Endothelial cell of umbilical vein (primary cell): ENCODE measurements around the gene UBXN2A. TPM values are rescaled to one million over a fixed set of nuclear protein-coding genes. Genes with fewer than 3 reads are reported as not detected.
A peak's percentile ranks its signal among the peaks of the same experiment; 100 is the strongest.

Experiments used
- BruUV-seq: library from RNA; stranded (reverse); fragments of 400-500 nt; replicated peaks from 2 replicates; lab custom pipeline; 2021; lab: Mats Ljungman, UMichigan
- CTCF ChIA-PET: fragments of 300-600, 350-600 bp; sonication (Branson Sonifier 250); formaldehyde crosslinking; loops from one replicate; lab custom pipeline; 2021; ENCODE audit warnings: antibody characterized with exemption, inconsistent platforms; lab: Charles Lee
- POLR2A ChIA-PET: fragments of 300-600, 350-600 bp; sonication (Branson Sonifier 250); formaldehyde crosslinking; loops from one replicate; lab custom pipeline; 2021; ENCODE audit warnings: antibody characterized with exemption, inconsistent platforms; lab: Charles Lee
- DNase-seq: peaks from one replicate; pipeline ENCODE4 v3.0.0-alpha.2; 2011; ENCODE audit warnings: low read depth, low spot score
- FAIRE-seq: peaks from 2 replicates; lab custom pipeline; 2011; peaks lifted over from hg19 to GRCh38; lab: Jason Lieb, UNC
- H2AFZ ChIP-seq: 2 replicates; pipeline ENCODE4 v1.6.0; 2012; ENCODE audit warnings: low read depth, low read length, control low read depth, inconsistent platforms
- H3K27ac ChIP-seq: 2 replicates; pipeline ENCODE4 v1.5.1; 2011; ENCODE audit warnings: low read depth, mild to moderate bottlenecking, control low read depth, low read length, moderate library complexity; ENCODE audit not compliant: insufficient read depth
- H3K27me3 ChIP-seq, 2 experiments: 2 replicates each; pipeline versions ENCODE4 v1.6.0 to v1.6.1; 2011; ENCODE audit warnings: low read length in 2 of 2, mixed read lengths in 1 of 2; ENCODE audit not compliant: control insufficient read depth in 2 of 2, insufficient read depth in 2 of 2
- H3K36me3 ChIP-seq, 2 experiments: 2 replicates in 1 of 2; 3 replicates in 1 of 2; pipeline ENCODE4 v1.5.1; 2011; ENCODE audit warnings: low read length in 2 of 2, mild to moderate bottlenecking in 1 of 2, moderate library complexity in 1 of 2; ENCODE audit not compliant: control insufficient read depth in 2 of 2, insufficient read depth in 2 of 2; ENCODE audit errors: extremely low read depth in 1 of 2
- H3K4me1 ChIP-seq: 3 replicates; pipeline ENCODE4 v1.5.1; 2011; ENCODE audit warnings: mild to moderate bottlenecking, low read length; ENCODE audit not compliant: control insufficient read depth, insufficient read depth; ENCODE audit errors: extremely low read depth
- H3K4me2 ChIP-seq: 2 replicates; pipeline ENCODE4 v1.6.1; 2011; ENCODE audit warnings: low read length, control low read depth, mixed read lengths; ENCODE audit not compliant: insufficient read depth
- H3K4me3 ChIP-seq, 3 experiments: fragments of 200-600 bp in 1 of 3; sonication (generic), shearing (Covaris generic) in 1 of 3; replicated peaks in 1 of 3; 2 replicates each; pipeline ENCODE4 v1.5.1; 2011 to 2016; ENCODE audit warnings: control low read depth in 3 of 3, low read length in 3 of 3, mild to moderate bottlenecking in 2 of 3, inconsistent platforms in 1 of 3, low read depth in 1 of 3, moderate library complexity in 1 of 3; ENCODE audit not compliant: insufficient read depth in 1 of 3
- H3K79me2 ChIP-seq: 2 replicates; pipeline ENCODE4 v1.6.0; 2012; ENCODE audit warnings: low read length, inconsistent platforms; ENCODE audit not compliant: control insufficient read depth, insufficient read depth
- H3K9ac ChIP-seq: replicated peaks from 2 replicates; pipeline ENCODE3; 2011; ENCODE audit warnings: low read length, control low read depth; ENCODE audit not compliant: insufficient read depth; ENCODE audit errors: extremely low read depth
- H3K9me1 ChIP-seq: replicated peaks from 3 replicates; pipeline ENCODE4 v1.6.0; 2011; ENCODE audit warnings: mild to moderate bottlenecking, low read length; ENCODE audit not compliant: control insufficient read depth, insufficient read depth; ENCODE audit errors: extremely low read depth
- H3K9me3 ChIP-seq: replicated peaks from 2 replicates; pipeline ENCODE4 v1.5.1; 2012; ENCODE audit warnings: low read length, inconsistent platforms; ENCODE audit not compliant: control insufficient read depth, insufficient read depth
- H4K20me1 ChIP-seq: replicated peaks from 2 replicates; pipeline ENCODE3; 2011; ENCODE audit warnings: mild to moderate bottlenecking, low read length; ENCODE audit not compliant: control insufficient read depth, insufficient read depth; ENCODE audit errors: extremely low read depth
- EZH2 ChIP-seq: IDR thresholded peaks from 2 replicates; pipeline ENCODE4 v1.6.1; 2012; ENCODE audit warnings: borderline replicate concordance, low read depth, mild to moderate bottlenecking, moderate library complexity, low read length, inconsistent platforms; ENCODE audit not compliant: severe bottlenecking
- FOS ChIP-seq: IDR thresholded peaks from 2 replicates; pipeline ENCODE4 v1.6.1; 2011; ENCODE audit warnings: mild to moderate bottlenecking, low read length, moderate library complexity, borderline replicate concordance; ENCODE audit not compliant: insufficient read depth
- GATA2 ChIP-seq: IDR thresholded peaks from 2 replicates; pipeline ENCODE4 v1.7.0; 2011; ENCODE audit warnings: low read depth, mild to moderate bottlenecking, moderate library complexity, mixed read lengths, low read length; ENCODE audit not compliant: insufficient read length, insufficient read depth
- JUN ChIP-seq: IDR thresholded peaks from 2 replicates; pipeline ENCODE4 v1.6.1; 2011; ENCODE audit warnings: borderline replicate concordance, low read depth; ENCODE audit not compliant: insufficient read length, insufficient read depth
- MAX ChIP-seq: IDR thresholded peaks from 2 replicates; pipeline ENCODE4 v1.6.1; 2011; ENCODE audit not compliant: insufficient read depth, insufficient read length
- MYC ChIP-seq: IDR thresholded peaks from one replicate; pipeline ENCODE4 v1.6.1; 2011; ENCODE audit warnings: mild to moderate bottlenecking, low read depth, low read length
- POLR2A ChIP-seq: IDR thresholded peaks from 2 replicates; pipeline ENCODE4 v1.6.1; 2012; ENCODE audit warnings: low read depth, mild to moderate bottlenecking, control low read depth, low read length
- POLR2AphosphoS5 ChIP-seq: IDR thresholded peaks from 2 replicates; pipeline ENCODE4 v1.6.1; 2012; ENCODE audit warnings: low read depth, mild to moderate bottlenecking, control low read depth, low read length, moderate library complexity; ENCODE audit not compliant: insufficient read depth
- dilution Hi-C: fragments of 300-500 bp; cut with MboI; formaldehyde crosslinking; loops from one replicate; pipeline ENCODE4 v1.15.0; 2019; ENCODE audit warnings: low sequenced_read_pairs; ENCODE audit not compliant: extremely low pct_ligation_motif_present
- intact Hi-C: fragments of 100-400 bp; cut with micrococcal nuclease; formaldehyde crosslinking; loops from one replicate; pipeline ENCODE4 v1.10.0; 2022
- polyA plus RNA-seq, 4 experiments: library from polyadenylated mRNA; depleted of rRNA in 3 of 4; stranded (reverse) in 3 of 4; unstranded in 1 of 4; fragments of >200 nt; gene quantifications; 2 replicates each; pipeline versions ENCODE4 v1.2.1 to v1.2.3, GENCODE V29; 2011 to 2012; ENCODE audit warnings: missing spikeins in 1 of 4
- total RNA-seq: library from RNA; stranded (reverse); gene quantifications from 2 replicates; pipeline ENCODE4 v1.2.3, GENCODE V29; 2021
- TF ChIP-seq, protein P1 (sequence below), 2 donors: IDR thresholded peaks; 1 replicate in 1 of 2; 2 replicates in 1 of 2; pipeline ENCODE4 v1.5.1; 2011; ENCODE audit warnings: low read length in 2 of 2, mild to moderate bottlenecking in 2 of 2, moderate library complexity in 2 of 2, control low read depth in 1 of 2, inconsistent platforms in 1 of 2, low read depth in 1 of 2; ENCODE audit not compliant: insufficient read depth in 1 of 2; ENCODE audit errors: extremely low read depth in 1 of 2

UBXN2A gene
- total and polyA plus RNA-seq, 2 donors (not counting 3 experiments of a cell fraction or from before 2014, with no cell fraction given): 3.6 to 19.0 TPM

DNA sequence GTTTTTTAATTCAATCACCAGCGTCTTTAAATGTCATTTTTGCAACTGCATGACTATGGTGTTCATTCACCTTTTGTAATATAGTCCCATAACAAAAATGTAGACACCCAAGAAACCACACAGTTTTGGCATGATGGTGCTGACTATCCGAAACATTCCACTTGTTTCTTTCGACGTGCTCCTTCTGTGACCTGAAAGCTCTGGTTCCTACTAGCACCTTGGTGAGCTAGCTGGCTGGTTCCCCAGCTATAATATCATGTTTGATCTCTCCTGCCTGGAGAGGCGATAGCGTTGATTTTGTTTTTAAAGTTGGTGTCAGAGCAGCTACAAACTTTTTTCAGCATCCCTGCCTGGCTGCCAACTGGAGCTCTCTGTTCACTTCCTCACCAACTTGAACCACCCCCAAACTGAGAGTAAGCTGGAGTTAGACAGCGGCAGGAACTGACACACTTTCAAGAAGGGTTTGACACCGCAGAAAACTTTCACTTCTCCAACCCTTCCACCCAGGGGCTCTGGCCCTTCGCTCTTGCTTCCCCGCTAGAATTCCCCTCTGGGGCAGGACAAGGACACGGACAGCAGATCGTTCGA is 14.5 kb upstream of the UBXN2A start:
- Histone ChIP-seq H3K27ac (peak overlapping the region; percentile 82), H3K9me3 (no peaks in the 10 kb centered on the region), H3K27me3 (no peaks in the 10 kb centered on the region), H3K36me3 (no peaks in the 10 kb centered on the region), H3K4me1 (peaks cover 23% of the 10 kb centered on the region), H3K4me2 (peak overlapping the region; percentile 95), H3K4me3 (peak overlapping the region; percentile 73 to 79 (median 78)), H3K79me2 (peaks cover 58% of the 10 kb centered on the region), H4K20me1 (peaks cover 9% of the 10 kb centered on the region), H3K9me1 (no peaks in the 10 kb centered on the region), H2AFZ (peak overlapping the region; percentile 66), H3K9ac (peak overlapping the region; percentile 91)
- no TSS peak for BruUV-seq
- DNase-seq (peak; percentile 76), FAIRE-seq (peak; percentile 80)
- POLR2A ChIA-PET: interaction anchor here (0.9 to 1.6 kb wide), 2 partner anchors 14 to 149 kb away, joined by 3 to 7 read pairs; partner anchors contain the start of gene UBXN2A
- CTCF ChIA-PET: interaction anchor here (0.8 to 4.8 kb wide), 17 partner anchors 11 to 238 kb away, joined by 3 to 68 read pairs (median 5); partner anchors contain the start of genes SF3B6, TP53I3 and UBXN2A
- intact Hi-C loops: loop anchor here (1.0 to 10.0 kb wide), 4 partner anchors 89 to 439 kb away; partner anchors contain the start of gene ITSN2
- TF ChIP-seq JUN: no peak
- TF ChIP-seq POLR2AphosphoS5: no peak
- TF ChIP-seq POLR2A: no peak
- no peak for TF ChIP-seq MYC
- no peak for TF ChIP-seq MAX
- TF ChIP-seq, protein P1, sequence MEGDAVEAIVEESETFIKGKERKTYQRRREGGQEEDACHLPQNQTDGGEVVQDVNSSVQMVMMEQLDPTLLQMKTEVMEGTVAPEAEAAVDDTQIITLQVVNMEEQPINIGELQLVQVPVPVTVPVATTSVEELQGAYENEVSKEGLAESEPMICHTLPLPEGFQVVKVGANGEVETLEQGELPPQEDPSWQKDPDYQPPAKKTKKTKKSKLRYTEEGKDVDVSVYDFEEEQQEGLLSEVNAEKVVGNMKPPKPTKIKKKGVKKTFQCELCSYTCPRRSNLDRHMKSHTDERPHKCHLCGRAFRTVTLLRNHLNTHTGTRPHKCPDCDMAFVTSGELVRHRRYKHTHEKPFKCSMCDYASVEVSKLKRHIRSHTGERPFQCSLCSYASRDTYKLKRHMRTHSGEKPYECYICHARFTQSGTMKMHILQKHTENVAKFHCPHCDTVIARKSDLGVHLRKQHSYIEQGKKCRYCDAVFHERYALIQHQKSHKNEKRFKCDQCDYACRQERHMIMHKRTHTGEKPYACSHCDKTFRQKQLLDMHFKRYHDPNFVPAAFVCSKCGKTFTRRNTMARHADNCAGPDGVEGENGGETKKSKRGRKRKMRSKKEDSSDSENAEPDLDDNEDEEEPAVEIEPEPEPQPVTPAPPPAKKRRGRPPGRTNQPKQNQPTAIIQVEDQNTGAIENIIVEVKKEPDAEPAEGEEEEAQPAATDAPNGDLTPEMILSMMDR (IDR thresholded peaks at IDR 0.05; ENCODE audit: extremely low read depth in 1 of 2, insufficient read depth in 1 of 2, low read depth in 1 of 2, low read length in 2 of 2): no peak
- TF ChIP-seq GATA2: no peak
- TF ChIP-seq EZH2: no peak
- TF ChIP-seq FOS: no peak
- dilution Hi-C loops: no loop called here
